VCaP (cell line): ENCODE measurements around the gene TPH2.

Source experiments
- H3K27ac ChIP-seq: fragments of 450-650 bp; 2 replicates; pipeline ENCODE4 v1.5.1; 2017
- TF ChIP-seq, protein P1 (sequence below): fragments of 450-650 bp; conservative IDR thresholded peaks from 2 replicates; pipeline ENCODE4 v1.5.1; 2017; ENCODE audit warnings: mild to moderate bottlenecking, moderate library complexity

Gene TPH2

DNA sequence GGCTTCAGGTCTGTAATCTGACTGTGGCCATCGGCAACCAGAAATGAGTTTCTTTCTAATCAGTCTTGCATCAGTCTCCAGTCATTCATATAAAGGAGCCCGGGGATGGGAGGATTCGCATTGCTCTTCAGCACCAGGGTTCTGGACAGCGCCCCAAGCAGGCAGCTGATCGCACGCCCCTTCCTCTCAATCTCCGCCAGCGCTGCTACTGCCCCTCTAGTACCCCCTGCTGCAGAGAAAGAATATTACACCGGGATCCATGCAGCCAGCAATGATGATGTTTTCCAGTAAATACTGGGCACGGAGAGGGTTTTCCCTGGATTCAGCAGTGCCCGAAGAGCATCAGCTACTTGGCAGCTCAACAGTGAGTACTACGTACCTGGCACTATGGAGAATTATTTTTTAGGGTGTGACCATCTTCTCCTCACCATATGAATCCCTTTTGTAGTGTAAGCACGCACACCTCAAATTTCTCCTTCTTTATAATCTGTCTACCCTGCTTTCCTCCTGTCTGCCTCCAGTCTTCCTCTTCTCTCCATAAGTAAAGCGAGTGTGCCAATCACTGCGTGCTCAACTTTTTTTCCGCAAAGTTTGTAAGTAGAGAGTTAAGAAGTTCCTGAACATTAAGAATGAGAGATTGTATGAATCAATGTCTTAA, at the start of gene TPH2:
Gene TPH2, plus strand, starts transcription at position 118 of the 658 bp plus-strand sequence. Its CDS starts 142 bp downstream, at position 260.
- TF ChIP-seq, protein P1, sequence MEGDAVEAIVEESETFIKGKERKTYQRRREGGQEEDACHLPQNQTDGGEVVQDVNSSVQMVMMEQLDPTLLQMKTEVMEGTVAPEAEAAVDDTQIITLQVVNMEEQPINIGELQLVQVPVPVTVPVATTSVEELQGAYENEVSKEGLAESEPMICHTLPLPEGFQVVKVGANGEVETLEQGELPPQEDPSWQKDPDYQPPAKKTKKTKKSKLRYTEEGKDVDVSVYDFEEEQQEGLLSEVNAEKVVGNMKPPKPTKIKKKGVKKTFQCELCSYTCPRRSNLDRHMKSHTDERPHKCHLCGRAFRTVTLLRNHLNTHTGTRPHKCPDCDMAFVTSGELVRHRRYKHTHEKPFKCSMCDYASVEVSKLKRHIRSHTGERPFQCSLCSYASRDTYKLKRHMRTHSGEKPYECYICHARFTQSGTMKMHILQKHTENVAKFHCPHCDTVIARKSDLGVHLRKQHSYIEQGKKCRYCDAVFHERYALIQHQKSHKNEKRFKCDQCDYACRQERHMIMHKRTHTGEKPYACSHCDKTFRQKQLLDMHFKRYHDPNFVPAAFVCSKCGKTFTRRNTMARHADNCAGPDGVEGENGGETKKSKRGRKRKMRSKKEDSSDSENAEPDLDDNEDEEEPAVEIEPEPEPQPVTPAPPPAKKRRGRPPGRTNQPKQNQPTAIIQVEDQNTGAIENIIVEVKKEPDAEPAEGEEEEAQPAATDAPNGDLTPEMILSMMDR, result peak; percentile 84
- H3K27ac ChIP-seq, result no peak within 1 kb of the TSS

DNA sequence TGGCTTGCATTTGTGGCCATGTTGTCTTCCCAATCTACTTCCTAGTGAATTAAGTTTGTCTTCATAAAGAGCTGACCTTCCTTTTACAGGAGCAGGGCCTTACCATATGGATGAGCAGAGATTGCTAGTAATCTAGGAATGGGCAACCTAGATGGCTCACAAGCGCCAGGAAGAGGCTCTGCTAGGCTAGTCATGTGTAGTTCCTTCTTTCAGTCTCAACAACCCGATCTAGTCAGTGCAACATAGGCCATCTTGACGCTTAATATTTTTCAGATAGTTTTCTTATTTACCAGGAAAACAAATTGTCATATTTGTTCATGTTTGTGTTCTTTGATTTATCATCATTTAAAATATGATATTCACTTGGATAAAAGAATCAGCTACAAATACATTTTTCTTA, 48.2 kb upstream of the TPH2 start:
- no peak overlapping the region for H3K27ac ChIP-seq
- TF ChIP-seq, protein P1, result no peak

DNA sequence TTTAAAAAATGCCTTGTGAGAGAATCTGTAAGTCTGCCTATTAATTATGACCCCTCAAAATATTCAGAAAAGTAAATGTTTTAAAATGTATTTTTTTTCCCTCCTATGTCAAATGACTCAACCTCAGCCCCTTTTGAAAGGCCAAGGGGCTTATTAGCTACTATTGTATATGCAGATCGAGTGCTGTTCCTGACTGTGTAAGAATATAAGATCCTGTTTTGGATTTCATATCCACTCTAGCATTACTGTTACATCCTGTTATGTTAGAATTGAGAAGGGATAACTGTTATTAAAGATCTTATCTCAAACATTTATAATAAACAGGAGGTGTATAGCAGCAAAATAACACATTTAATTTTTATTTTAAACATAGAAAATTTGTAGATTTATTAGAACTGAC, 46.6 kb upstream of the TPH2 start:
- no peak overlapping the region for H3K27ac ChIP-seq
- TF ChIP-seq, protein P1, result no peak

DNA sequence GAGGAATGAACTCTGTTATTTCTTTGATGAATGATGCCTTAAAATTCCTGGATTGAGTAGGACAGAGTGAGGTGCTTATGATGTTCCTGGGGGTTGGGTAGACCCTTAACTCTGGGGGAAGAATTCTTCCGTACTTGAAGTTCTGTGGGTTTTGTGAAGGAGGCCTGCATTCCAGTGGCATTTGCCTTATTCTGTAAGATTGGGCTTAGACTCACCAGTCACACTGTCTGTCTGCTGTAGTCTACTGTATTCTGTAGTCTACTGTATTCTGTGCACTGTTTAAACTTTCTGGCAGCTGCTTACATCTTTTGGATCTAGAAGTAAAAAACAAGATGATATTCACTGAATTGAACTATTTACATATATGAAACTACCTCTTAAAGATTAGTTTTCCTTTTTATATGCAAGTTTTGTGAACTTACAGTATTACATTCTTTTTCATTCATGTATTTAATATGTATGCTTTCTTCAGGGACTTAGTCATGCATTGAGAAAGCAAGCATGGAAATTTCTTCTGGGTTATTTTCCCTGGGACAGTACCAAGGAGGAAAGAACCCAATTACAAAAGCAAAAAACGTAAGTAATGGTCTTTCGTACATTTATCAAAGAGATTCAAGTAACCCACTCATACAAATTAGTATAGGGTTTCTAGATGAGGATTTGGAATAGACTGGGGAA, 42.3 kb upstream of the TPH2 start:
- TF ChIP-seq, protein P1, result no peak
- no peak overlapping the region for H3K27ac ChIP-seq

DNA sequence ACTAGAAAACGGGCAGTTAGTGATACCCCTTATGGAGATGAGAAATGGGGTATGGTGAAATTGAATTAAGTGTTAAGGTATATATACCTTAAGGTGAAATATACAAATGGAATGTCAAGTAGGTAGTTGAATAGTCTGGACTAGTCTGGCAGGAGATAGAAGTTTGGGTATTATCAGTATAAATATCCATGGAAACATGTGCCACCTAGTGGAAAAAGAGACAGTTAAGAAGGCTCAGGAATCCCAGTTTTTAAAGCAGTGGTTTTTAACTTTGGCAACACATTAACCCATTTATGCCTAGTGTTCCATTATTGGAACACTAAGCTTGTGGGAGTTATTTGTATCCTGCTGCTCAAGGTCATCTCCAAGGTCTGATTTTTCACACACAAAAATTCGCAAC, 38.6 kb upstream of the TPH2 start:
- H3K27ac ChIP-seq, result no peak overlapping the region
- TF ChIP-seq, protein P1, result peak; percentile 69

DNA sequence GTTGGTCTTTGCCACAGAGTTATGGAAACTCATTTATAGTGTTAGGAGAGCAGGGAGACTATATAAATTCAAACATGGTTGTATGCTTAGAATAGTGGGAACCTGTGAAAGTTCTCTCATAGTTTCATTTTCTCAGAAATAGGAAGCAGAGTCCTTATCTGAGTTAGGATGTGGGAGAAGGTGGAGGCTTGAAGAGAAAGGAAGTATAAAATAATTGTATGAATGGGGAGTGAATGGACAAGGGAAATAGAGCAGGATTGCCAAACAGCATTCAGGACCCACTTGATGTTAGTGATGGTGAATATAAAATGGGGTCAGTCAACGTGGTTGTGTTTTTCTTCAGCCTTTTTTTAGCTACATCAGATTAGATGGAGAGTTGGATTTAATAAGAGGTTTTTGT, 34.0 kb upstream of the TPH2 start:
- TF ChIP-seq, protein P1, result no peak
- no peak overlapping the region for H3K27ac ChIP-seq

DNA sequence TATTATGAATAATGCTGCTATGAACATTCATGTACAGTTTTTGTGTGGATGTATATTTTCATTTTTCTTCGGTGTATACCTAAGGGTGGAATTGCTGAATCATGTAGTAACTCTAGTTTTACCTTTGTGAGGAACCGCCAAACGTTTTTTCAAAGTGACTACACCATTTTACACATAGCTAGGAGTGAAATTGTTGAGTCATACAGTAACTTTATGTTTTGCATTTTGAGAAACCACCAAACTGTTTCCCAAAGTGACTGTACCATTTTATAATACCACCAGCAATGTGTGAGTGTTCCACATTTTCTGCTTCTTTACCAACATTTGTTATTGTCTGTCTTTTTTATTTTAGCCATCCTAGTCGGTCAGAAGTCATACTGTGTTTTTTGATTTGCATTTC, 3.1 kb upstream of the TPH2 start:
- TF ChIP-seq, protein P1, result no peak
- no peak overlapping the region for H3K27ac ChIP-seq
